A673 (cell line): ENCODE data around the gene DDHD1.

Experiments used
- CTCF ChIP-seq: fragments of 300-800, 200-600 bp; sonication (generic); conservative IDR thresholded peaks from 2 replicates; pipeline ENCODE4 v1.5.1; 2017; ENCODE audit warnings: low read depth, mild to moderate bottlenecking, antibody characterized with exemption, low read length, moderate library complexity, mixed read lengths
- EZH2 ChIP-seq: fragments of 200-600 bp; sonication (generic); IDR thresholded peaks from 2 replicates; pipeline ENCODE4 v1.6.1; 2017; ENCODE audit warnings: borderline replicate concordance, low read depth, mild to moderate bottlenecking, mixed read lengths, antibody characterized with exemption, low read length; ENCODE audit not compliant: poor library complexity, severe bottlenecking

GRCh38 chr14:53161758-53162435, 8.8 kb upstream of the DDHD1 start:
- TF ChIP-seq CTCF: no peak
- no peak for TF ChIP-seq EZH2
